RWPE2 (cell line): Measurements from ENCODE around the gene LRP1-AS.

ENCODE experiments used
- ATAC-seq: fragments of 200-7000 bp; cut with Tn5 transposase; 3 replicates; pipeline ENCODE4 v1.9.1; 2021; ENCODE audit warnings: low read depth
- DNase-seq: peaks from one replicate; pipeline ENCODE4 v3.0.0-alpha.2; 2020; ENCODE audit warnings: low spot score
- H3K27ac ChIP-seq: fragments of 450-650 bp; 2 replicates; pipeline ENCODE4 v1.5.1; 2017; ENCODE audit warnings: mild to moderate bottlenecking; ENCODE audit not compliant: poor library complexity, severe bottlenecking
- H3K27me3 ChIP-seq: fragments of 250-450 bp; sonication (Bioruptor Pico); 2 replicates; pipeline ENCODE4 v1.5.1; 2021; ENCODE audit warnings: mild to moderate bottlenecking, moderate library complexity; ENCODE audit not compliant: insufficient read depth, poor library complexity, severe bottlenecking
- H3K36me3 ChIP-seq: fragments of 250-450 bp; sonication (Bioruptor Pico); 2 replicates; pipeline ENCODE4 v1.5.1; 2020; ENCODE audit warnings: low read depth, mild to moderate bottlenecking, moderate library complexity
- H3K4me1 ChIP-seq: fragments of 250-450 bp; sonication (Bioruptor Pico); 2 replicates; pipeline ENCODE4 v1.5.1; 2021; ENCODE audit warnings: mild to moderate bottlenecking, moderate library complexity; ENCODE audit not compliant: insufficient read depth, poor library complexity, severe bottlenecking
- H3K4me3 ChIP-seq: fragments of 250-450 bp; sonication (Bioruptor Pico); 2 replicates; pipeline ENCODE4 v1.5.1; 2021; ENCODE audit warnings: mild to moderate bottlenecking, moderate library complexity; ENCODE audit not compliant: severe bottlenecking
- H3K9me3 ChIP-seq: fragments of 250-450 bp; sonication (Bioruptor Pico); 2 replicates; pipeline ENCODE4 v1.5.1; 2021; ENCODE audit warnings: mild to moderate bottlenecking, moderate library complexity; ENCODE audit not compliant: severe bottlenecking
- TF ChIP-seq, protein P1 (sequence below): fragments of 450-650 bp; IDR thresholded peaks from one replicate; pipeline ENCODE4 v1.5.1; 2017; ENCODE audit warnings: mild to moderate bottlenecking, moderate library complexity; ENCODE audit not compliant: poor library complexity, severe bottlenecking

LRP1-AS gene

GRCh38 chr12:57101892-57102695 is 45.3 kb downstream of the LRP1-AS start:
- no peak for DNase-seq
- TF ChIP-seq, protein P1, sequence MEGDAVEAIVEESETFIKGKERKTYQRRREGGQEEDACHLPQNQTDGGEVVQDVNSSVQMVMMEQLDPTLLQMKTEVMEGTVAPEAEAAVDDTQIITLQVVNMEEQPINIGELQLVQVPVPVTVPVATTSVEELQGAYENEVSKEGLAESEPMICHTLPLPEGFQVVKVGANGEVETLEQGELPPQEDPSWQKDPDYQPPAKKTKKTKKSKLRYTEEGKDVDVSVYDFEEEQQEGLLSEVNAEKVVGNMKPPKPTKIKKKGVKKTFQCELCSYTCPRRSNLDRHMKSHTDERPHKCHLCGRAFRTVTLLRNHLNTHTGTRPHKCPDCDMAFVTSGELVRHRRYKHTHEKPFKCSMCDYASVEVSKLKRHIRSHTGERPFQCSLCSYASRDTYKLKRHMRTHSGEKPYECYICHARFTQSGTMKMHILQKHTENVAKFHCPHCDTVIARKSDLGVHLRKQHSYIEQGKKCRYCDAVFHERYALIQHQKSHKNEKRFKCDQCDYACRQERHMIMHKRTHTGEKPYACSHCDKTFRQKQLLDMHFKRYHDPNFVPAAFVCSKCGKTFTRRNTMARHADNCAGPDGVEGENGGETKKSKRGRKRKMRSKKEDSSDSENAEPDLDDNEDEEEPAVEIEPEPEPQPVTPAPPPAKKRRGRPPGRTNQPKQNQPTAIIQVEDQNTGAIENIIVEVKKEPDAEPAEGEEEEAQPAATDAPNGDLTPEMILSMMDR, result no peak
- Histone ChIP-seq H3K27me3 (no peaks in the 10 kb centered on the region), H3K4me3 (no peak overlapping the region), H3K27ac (no peak overlapping the region), H3K4me1 (no peaks in the 10 kb centered on the region), H3K9me3 (no peaks in the 10 kb centered on the region), H3K36me3 (peaks cover 46% of the 10 kb centered on the region)
- ATAC-seq, result no peak

DNA sequence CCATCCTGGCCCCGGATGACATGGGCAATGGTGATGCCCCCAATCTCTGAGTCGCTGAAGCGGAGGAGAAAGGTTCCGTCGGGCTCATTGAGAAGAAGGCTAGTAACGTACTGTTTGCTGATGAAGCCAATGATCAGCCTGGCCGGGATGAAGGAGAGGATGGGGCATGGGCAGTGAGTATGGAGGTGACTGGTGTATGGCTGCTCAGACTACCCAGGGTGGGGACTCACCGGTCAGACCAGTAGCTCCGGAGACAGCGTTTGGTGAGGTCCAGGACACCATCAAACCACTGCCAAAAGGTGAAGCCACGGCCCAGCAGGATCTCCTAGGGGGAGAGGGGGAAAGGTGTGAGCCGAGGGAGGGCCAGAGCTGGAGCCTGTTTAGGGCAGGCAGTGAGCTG is 47.7 kb downstream of the LRP1-AS start:
- Histone ChIP-seq H3K4me1 (peaks cover 9% of the 10 kb centered on the region), H3K27ac (no peak overlapping the region), H3K9me3 (no peaks in the 10 kb centered on the region), H3K27me3 (no peaks in the 10 kb centered on the region), H3K36me3 (peaks cover 50% of the 10 kb centered on the region), H3K4me3 (no peak overlapping the region)
- TF ChIP-seq, protein P1, result no peak
- ATAC-seq (no peak), DNase-seq (no peak)

DNA sequence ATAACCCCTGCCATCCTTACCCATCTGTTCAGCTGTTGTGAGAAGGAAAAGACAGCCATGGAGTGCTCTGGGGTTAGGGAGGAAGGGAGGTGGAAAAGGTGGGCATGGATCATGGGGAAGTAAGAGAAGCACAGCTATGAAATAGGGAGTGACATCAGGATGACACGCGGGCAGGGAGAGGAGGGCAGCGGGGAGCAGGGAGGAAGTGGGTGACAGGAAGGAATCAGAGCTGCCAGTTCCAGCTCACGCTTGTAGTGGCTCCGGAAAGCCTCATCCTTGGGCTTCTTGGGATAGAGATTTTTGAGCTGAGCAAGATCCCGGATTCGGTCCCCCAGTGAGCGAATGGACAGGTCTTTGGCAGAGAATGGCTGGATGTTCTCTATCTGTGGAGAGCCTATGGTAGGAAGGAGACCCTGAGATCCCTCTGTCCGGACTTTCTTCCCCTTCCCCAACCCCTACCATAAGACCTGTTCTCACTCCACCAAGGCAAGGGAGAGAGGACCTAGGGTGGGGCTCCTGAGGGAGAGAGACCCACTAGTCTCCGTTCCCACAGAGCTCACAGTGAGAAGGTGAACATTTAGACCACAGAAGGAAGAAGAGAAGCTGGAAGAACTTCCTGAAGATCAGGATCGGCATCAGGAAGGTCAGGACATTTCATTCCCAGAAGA is 48.2 kb downstream of the LRP1-AS start:
- TF ChIP-seq, protein P1, result no peak
- ATAC-seq (no peak), DNase-seq (no peak)
- H3K9me3 ChIP-seq, result no peaks in the 10 kb centered on the region
- H3K4me1 ChIP-seq, result peaks cover 13% of the 10 kb centered on the region
- H3K27ac ChIP-seq, result no peak overlapping the region
- H3K27me3 ChIP-seq, result no peaks in the 10 kb centered on the region
- H3K4me3 ChIP-seq, result no peak overlapping the region
- H3K36me3 ChIP-seq, result peaks cover 49% of the 10 kb centered on the region

DNA sequence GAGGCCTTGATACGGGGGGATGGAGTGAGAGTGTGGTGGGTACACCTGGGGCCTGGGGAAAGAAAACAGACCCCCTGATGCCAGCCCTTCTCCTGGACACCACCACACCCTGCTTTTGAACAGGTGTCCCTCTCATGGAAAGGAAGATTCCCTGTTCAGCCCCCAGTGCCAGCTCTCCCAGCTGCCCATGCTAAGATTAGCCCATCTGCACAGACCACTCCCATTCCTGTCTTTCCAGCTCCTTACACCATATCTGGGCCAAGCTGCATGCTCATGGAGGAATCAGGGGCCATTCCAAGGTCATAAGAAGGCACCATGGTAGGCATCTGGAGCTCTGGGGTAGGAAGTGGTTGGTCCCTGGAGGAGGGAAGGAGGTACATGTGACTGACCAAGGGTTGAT is 48.9 kb downstream of the LRP1-AS start:
- ATAC-seq, result no peak
- Histone ChIP-seq H3K27ac (no peak overlapping the region), H3K9me3 (no peaks in the 10 kb centered on the region), H3K27me3 (no peaks in the 10 kb centered on the region), H3K4me3 (no peak overlapping the region), H3K36me3 (peaks cover 47% of the 10 kb centered on the region), H3K4me1 (peaks cover 18% of the 10 kb centered on the region)
- no peak for DNase-seq
- TF ChIP-seq, protein P1, result no peak

- Histone ChIP-seq H3K27ac (peak overlapping the region; percentile 61), H3K4me3 (no peak overlapping the region), H3K27me3 (no peaks in the 10 kb centered on the region), H3K4me1 (peaks cover 20% of the 10 kb centered on the region), H3K9me3 (no peaks in the 10 kb centered on the region), H3K36me3 (peaks cover 49% of the 10 kb centered on the region)
- DNase-seq (no peak), ATAC-seq (no peak)
- TF ChIP-seq, protein P1, result no peak
Measured at GRCh38 chr12:57097554-57097835, 49.9 kb downstream of the LRP1-AS start.
